Measurements from ENCODE around the gene RAC3.

RAC3 gene

GRCh38 chr17:82035956-82036633 is 4.6 kb downstream of the RAC3 start:
- Histone ChIP-seq H3K9ac (ENCODE audit: low read length) (peak overlapping the region; percentile 92; the same call in 1 of the 2 replicates), H3K27me3 (ENCODE audit: insufficient read depth, low read length) (no peaks in the 10 kb centered on the region), H3K4me3 (ENCODE audit: low read depth, low read length, poor library complexity, severe bottlenecking) (peak overlapping the region; percentile 80), H3K9me2 (ENCODE audit: low read depth, low read length) (no peaks in the 10 kb centered on the region), H3K79me2 (ENCODE audit: insufficient read depth, low read length) (no peaks in the 10 kb centered on the region), H3K36me3 (ENCODE audit: insufficient read depth, low read length) (0 out of 2 replicates have a peak, but pooled peaks cover 6% of the 10 kb centered on the region), H2AFZ (ENCODE audit: low read length) (no peak overlapping the region), H3K27ac (ENCODE audit: low read depth, low read length, poor library complexity, severe bottlenecking) (no peak overlapping the region), H3F3A (ENCODE audit: insufficient read depth, low read length) (no peaks in the 10 kb centered on the region; the same call in 1 of the 2 replicates), H3K9me3 (ENCODE audit: low read length) (no peaks in the 10 kb centered on the region), H3K4me1 (ENCODE audit: insufficient read depth, low read length, severe bottlenecking) (peaks cover 29% of the 10 kb centered on the region), H3K4me2 (ENCODE audit: low read length) (peak overlapping the region; percentile 85), H4K20me1 (ENCODE audit: insufficient read depth, low read length) (no peaks in the 10 kb centered on the region)
- TF ChIP-seq CTCF (IDR thresholded peaks at IDR 0.05; ENCODE audit: low read length) = no peak
- TF ChIP-seq EZH2 (IDR thresholded peaks at IDR 0.05; ENCODE audit: borderline replicate concordance, low read length) = no peak

GRCh38 chr17:82036634-82037091 is 5.2 kb downstream of the RAC3 start:
- H4K20me1 ChIP-seq (ENCODE audit: insufficient read depth, low read length) = no peaks in the 10 kb centered on the region
- no peaks in the 10 kb centered on the region for H3K79me2 ChIP-seq (ENCODE audit: insufficient read depth, low read length)
- H3K9me2 ChIP-seq (ENCODE audit: low read depth, low read length) = no peaks in the 10 kb centered on the region
- peaks cover 28% of the 10 kb centered on the region for H3K4me1 ChIP-seq (ENCODE audit: insufficient read depth, low read length, severe bottlenecking)
- no peak for TF ChIP-seq EZH2 (IDR thresholded peaks at IDR 0.05; ENCODE audit: borderline replicate concordance, low read length)
- TF ChIP-seq CTCF (IDR thresholded peaks at IDR 0.05; ENCODE audit: low read length) = no peak
- no peaks in the 10 kb centered on the region for H3K27me3 ChIP-seq (ENCODE audit: insufficient read depth, low read length)
- H3K27ac ChIP-seq (ENCODE audit: low read depth, low read length, poor library complexity, severe bottlenecking) = no peak overlapping the region
- peak overlapping the region; percentile 85 for H3K4me2 ChIP-seq (ENCODE audit: low read length)
- H3K9ac ChIP-seq (ENCODE audit: low read length) = peak overlapping the region; percentile 92
- no peak overlapping the region for H2AFZ ChIP-seq (ENCODE audit: low read length)
- H3F3A ChIP-seq (ENCODE audit: insufficient read depth, low read length) = no peaks in the 10 kb centered on the region; the same call in 1 of the 2 replicates
- no peaks in the 10 kb centered on the region for H3K9me3 ChIP-seq (ENCODE audit: low read length)
- H3K4me3 ChIP-seq (ENCODE audit: low read depth, low read length, poor library complexity, severe bottlenecking) = peak overlapping the region; percentile 80
- H3K36me3 ChIP-seq (ENCODE audit: insufficient read depth, low read length) = 0 out of 2 replicates have a peak, but pooled peaks cover 6% of the 10 kb centered on the region

- no peak within 1 kb of the TSS for H3K27ac ChIP-seq (ENCODE audit: low read depth, low read length, poor library complexity, severe bottlenecking)
- H4K20me1 ChIP-seq (ENCODE audit: insufficient read depth, low read length) = no peaks in the 10 kb centered on the region
- H3K4me2 ChIP-seq (ENCODE audit: low read length) = peak within 1 kb of the TSS; percentile 85
- peak within 1 kb of the TSS; percentile 50; the same call in 1 of the 2 replicates for H2AFZ ChIP-seq (ENCODE audit: low read length)
- TF ChIP-seq CTCF (IDR thresholded peaks at IDR 0.05; ENCODE audit: low read length) (peak; percentile 81), EZH2 (IDR thresholded peaks at IDR 0.05; ENCODE audit: borderline replicate concordance, low read length) (no peak)
- no peaks in the 10 kb centered on the region for H3K9me3 ChIP-seq (ENCODE audit: low read length)
- H3K79me2 ChIP-seq (ENCODE audit: insufficient read depth, low read length) = no peaks in the 10 kb centered on the region
- H3K36me3 ChIP-seq (ENCODE audit: insufficient read depth, low read length) = 0 out of 2 replicates have a peak, but pooled peaks cover 6% of the 10 kb centered on the region
- H3K4me3 ChIP-seq (ENCODE audit: low read depth, low read length, poor library complexity, severe bottlenecking) = peak within 1 kb of the TSS; percentile 80
- H3F3A ChIP-seq (ENCODE audit: insufficient read depth, low read length) = no peaks in the 10 kb centered on the region; the same call in 1 of the 2 replicates
- peak within 1 kb of the TSS; percentile 92 for H3K9ac ChIP-seq (ENCODE audit: low read length)
- peaks cover 24% of the 10 kb centered on the region for H3K4me1 ChIP-seq (ENCODE audit: insufficient read depth, low read length, severe bottlenecking)
- H3K9me2 ChIP-seq (ENCODE audit: low read depth, low read length) = no peaks in the 10 kb centered on the region
- no peaks in the 10 kb centered on the region for H3K27me3 ChIP-seq (ENCODE audit: insufficient read depth, low read length)
Observed at GRCh38 chr17:82037092-82037888, 5.8 kb downstream of the RAC3 start, which contains the start of gene DCXR. TSS of gene DCXR (minus strand) at chr17:82037697. CDS start at chr17:82037682, 15 bp downstream.

Measured in OCI-LY1 (cell line).